ENCODE results near the gene EIF4G3. TPM values are rescaled to one million over a fixed set of nuclear protein-coding genes. Genes with fewer than 3 reads are reported as not detected.

Gene EIF4G3
- total RNA-seq, 4 donors from 2014 or later = 48.6 to 73.6 (median 57.9) TPM

DNA sequence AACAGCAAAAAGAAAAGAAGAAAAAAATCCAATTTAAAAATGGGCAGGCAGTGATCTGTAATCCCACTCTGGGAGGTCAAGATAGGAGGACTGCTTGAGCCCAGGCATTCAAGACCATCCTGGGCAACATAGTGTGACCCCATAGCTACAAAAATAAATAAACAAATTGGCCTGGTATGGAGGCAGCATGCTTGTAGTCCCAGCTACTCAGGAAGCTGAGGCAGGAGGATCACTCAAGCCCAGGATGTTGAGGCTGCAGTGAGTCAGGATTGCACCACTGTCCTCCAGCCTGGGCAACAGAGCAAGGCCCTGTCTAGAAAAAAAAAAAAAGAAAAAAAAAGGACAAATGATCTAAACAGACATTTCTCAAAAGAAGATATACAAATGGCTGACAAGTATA is 99.6 kb downstream of the EIF4G3 start:
- no peaks in the 10 kb centered on the region for H3K9me3 ChIP-seq
- no peaks in the 10 kb centered on the region for H3K36me3 ChIP-seq
- ATAC-seq = no peak
- TF ChIP-seq POLR2AphosphoS5 (IDR thresholded peaks at IDR 0.05) (no peak), EP300 (IDR thresholded peaks at IDR 0.05) (no peak), POLR2A (IDR thresholded peaks at IDR 0.05) (no peak)
- TF ChIP-seq, protein P1, sequence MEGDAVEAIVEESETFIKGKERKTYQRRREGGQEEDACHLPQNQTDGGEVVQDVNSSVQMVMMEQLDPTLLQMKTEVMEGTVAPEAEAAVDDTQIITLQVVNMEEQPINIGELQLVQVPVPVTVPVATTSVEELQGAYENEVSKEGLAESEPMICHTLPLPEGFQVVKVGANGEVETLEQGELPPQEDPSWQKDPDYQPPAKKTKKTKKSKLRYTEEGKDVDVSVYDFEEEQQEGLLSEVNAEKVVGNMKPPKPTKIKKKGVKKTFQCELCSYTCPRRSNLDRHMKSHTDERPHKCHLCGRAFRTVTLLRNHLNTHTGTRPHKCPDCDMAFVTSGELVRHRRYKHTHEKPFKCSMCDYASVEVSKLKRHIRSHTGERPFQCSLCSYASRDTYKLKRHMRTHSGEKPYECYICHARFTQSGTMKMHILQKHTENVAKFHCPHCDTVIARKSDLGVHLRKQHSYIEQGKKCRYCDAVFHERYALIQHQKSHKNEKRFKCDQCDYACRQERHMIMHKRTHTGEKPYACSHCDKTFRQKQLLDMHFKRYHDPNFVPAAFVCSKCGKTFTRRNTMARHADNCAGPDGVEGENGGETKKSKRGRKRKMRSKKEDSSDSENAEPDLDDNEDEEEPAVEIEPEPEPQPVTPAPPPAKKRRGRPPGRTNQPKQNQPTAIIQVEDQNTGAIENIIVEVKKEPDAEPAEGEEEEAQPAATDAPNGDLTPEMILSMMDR (IDR thresholded peaks at IDR 0.05) = no peak
- no peak overlapping the region for H3K27ac ChIP-seq
- no peak overlapping the region for H3K4me3 ChIP-seq
- H3K4me1 ChIP-seq = peaks cover 0 to 14% (median 0%) of the 10 kb centered on the region in 3 donors
- H3K27me3 ChIP-seq = no peaks in the 10 kb centered on the region

DNA sequence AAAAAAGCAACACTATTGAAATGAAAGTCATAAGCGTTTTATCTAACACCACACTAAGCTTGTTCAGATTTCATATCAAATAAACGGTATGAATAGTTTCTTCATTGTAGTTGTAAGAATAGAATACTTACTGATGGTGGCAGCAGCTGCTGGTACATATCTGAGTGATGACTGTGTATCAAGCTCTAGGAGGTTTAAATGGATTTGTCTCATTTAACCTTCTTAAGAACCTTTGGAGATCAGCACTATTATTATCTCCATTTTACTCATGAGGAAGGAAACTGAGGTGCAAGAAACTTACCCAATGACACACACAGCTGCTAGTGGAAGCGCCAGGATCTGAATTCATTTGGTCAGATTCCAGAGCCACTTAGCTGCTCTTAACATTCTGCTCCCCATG is 104.0 kb downstream of the EIF4G3 start:
- no peak overlapping the region for H3K4me3 ChIP-seq
- TF ChIP-seq POLR2AphosphoS5 (IDR thresholded peaks at IDR 0.05) = no peak
- no peak for TF ChIP-seq EP300 (IDR thresholded peaks at IDR 0.05)
- TF ChIP-seq, protein P1 (IDR thresholded peaks at IDR 0.05) = no peak
- no peak for TF ChIP-seq POLR2A (IDR thresholded peaks at IDR 0.05)
- no peak overlapping the region for H3K27ac ChIP-seq
- 63 to 86% methylated on average over 3 of the region's 3 CpGs for WGBS, 2 donors (ENCODE audit: low coverage in 1 of 2)
- ATAC-seq = no peak
- H3K27me3 ChIP-seq = no peaks in the 10 kb centered on the region
- peaks cover 0 to 23% (median 3%) of the 10 kb centered on the region in 3 donors for H3K4me1 ChIP-seq
- H3K36me3 ChIP-seq = no peaks in the 10 kb centered on the region
- no peaks in the 10 kb centered on the region for H3K9me3 ChIP-seq

DNA sequence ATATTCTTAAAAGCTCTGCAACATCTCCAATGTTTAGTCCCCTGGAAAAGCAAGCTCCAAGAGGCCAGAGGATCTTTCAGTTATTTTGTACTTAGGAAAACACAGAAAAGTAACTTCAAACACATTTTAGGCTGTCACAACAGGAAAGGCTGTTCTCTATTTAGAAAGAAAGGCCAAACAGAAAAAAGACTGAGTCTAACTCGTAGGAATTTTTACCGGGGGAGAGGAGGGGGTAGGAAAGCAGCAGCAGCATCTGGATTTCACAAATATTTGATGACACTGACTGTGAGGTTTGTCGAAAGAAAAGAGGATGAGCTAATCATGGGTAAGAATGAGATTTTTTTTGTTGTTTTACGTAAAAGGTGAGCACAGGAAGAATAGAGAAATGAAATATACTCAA is 107.1 kb downstream of the EIF4G3 start:
- no peaks in the 10 kb centered on the region for H3K27me3 ChIP-seq

DNA sequence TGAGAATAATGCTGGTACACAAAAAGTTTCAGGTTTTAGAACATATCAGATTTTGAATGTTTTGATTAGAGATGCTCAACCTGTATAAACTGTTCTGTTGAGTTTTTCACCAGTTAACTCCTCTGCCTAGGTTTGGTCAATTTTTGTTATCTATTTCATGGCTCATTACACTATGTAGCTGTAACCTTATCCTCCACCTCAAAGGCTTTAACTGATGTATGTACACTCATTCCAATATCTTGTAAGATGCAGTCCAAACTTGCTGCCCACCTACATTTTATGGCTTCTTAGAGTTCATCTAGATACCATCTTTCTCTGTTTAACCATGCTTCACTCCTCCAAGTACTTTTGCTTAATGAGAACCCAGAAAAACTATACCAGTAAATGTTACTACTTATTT is 107.8 kb downstream of the EIF4G3 start:
- H3K36me3 ChIP-seq = no peaks in the 10 kb centered on the region
- H3K4me1 ChIP-seq = peaks cover 0 to 9% (median 3%) of the 10 kb centered on the region in 3 donors
- H3K4me3 ChIP-seq = no peak overlapping the region
- no peaks in the 10 kb centered on the region for H3K9me3 ChIP-seq
- no peak for TF ChIP-seq EP300 (IDR thresholded peaks at IDR 0.05)
- TF ChIP-seq, protein P1 (IDR thresholded peaks at IDR 0.05) = no peak
- no peak for TF ChIP-seq POLR2A (IDR thresholded peaks at IDR 0.05)
- TF ChIP-seq POLR2AphosphoS5 (IDR thresholded peaks at IDR 0.05) = no peak
- no peak for ATAC-seq
- no peak overlapping the region for H3K27ac ChIP-seq
- H3K27me3 ChIP-seq = no peaks in the 10 kb centered on the region

More for the DNA sequence above, 107.1 kb downstream of the EIF4G3 start:
- ATAC-seq = peak; percentile 25
- 12 to 36% methylated on average over 3 to 4 of the region's 4 CpGs for WGBS, 2 donors (ENCODE audit: low coverage in 1 of 2)
- H3K4me1 ChIP-seq = peaks cover 0 to 9% (median 3%) of the 10 kb centered on the region in 3 donors
- no peaks in the 10 kb centered on the region for H3K9me3 ChIP-seq
- no peak overlapping the region for H3K4me3 ChIP-seq
- H3K27ac ChIP-seq = peak overlapping the region in 1 of 4 donors; percentile 40
- no peak for TF ChIP-seq POLR2AphosphoS5 (IDR thresholded peaks at IDR 0.05)
- TF ChIP-seq POLR2A (IDR thresholded peaks at IDR 0.05) = no peak
- TF ChIP-seq, protein P1 (IDR thresholded peaks at IDR 0.05) = no peak
- no peak for TF ChIP-seq EP300 (IDR thresholded peaks at IDR 0.05)
- no peaks in the 10 kb centered on the region for H3K36me3 ChIP-seq

DNA sequence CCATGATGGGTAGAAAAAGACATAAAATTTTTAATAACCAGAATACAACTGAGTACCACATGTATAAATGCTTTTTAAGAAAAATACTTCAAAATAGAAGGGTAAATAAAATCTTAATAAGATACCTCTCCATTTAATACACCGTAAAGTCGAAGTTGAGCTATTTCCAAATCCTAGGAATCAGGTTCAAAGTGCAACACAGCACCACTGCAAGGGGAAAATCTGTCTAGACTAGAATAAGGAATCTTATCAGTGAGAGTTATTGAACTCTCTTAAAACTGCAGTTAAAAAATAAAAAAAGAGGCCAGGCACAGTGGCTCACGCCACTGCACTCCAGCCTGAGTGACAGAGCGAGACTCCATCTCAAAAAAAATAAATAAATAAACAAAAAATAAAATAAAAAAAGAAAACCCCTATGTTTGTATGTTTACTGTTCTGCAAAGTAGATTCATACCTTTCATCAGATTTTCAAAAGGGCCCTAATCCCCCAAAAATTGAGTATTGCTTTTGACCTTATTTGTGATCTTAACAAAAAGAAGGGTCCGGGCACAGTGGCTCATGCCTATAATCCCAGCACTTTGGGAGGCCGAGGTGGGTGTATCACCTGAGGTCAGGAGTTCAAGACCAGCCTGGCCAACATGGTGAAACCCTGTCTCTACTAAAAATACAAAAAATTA is 109.0 kb downstream of the EIF4G3 start:
- WGBS, 2 donors (ENCODE audit: low coverage in 1 of 2) = 97 to 98% methylated on average over 4 to 5 of the region's 6 CpGs
- no peak overlapping the region for H3K27ac ChIP-seq
- H3K4me1 ChIP-seq = peaks cover 0 to 9% (median 3%) of the 10 kb centered on the region in 3 donors
- no peaks in the 10 kb centered on the region for H3K27me3 ChIP-seq
- no peak for ATAC-seq
- H3K9me3 ChIP-seq = no peaks in the 10 kb centered on the region
- no peaks in the 10 kb centered on the region for H3K36me3 ChIP-seq
- no peak overlapping the region for H3K4me3 ChIP-seq
- no peak for TF ChIP-seq POLR2A (IDR thresholded peaks at IDR 0.05)

Data from gastroesophageal sphincter (tissue), 4 donors.